ENCODE measurements around the gene COQ10A. TPM values are rescaled to one million over a fixed set of nuclear protein-coding genes. Genes with fewer than 3 reads are reported as not detected.

COQ10A gene
- total and polyA plus RNA-seq, 9 of the 15 experiments (the other 6 are each of a cell fraction or from before 2014, with no cell fraction given), result 3.1 to 26.4 (median 12.7) TPM

- TF ChIP-seq, protein P1, sequence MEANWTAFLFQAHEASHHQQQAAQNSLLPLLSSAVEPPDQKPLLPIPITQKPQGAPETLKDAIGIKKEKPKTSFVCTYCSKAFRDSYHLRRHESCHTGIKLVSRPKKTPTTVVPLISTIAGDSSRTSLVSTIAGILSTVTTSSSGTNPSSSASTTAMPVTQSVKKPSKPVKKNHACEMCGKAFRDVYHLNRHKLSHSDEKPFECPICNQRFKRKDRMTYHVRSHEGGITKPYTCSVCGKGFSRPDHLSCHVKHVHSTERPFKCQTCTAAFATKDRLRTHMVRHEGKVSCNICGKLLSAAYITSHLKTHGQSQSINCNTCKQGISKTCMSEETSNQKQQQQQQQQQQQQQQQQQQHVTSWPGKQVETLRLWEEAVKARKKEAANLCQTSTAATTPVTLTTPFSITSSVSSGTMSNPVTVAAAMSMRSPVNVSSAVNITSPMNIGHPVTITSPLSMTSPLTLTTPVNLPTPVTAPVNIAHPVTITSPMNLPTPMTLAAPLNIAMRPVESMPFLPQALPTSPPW (CRISPR knock-in tag; IDR thresholded peaks at IDR 0.05), result peak; percentile 29; the same call in 1 of the 2 replicates
- TF ChIP-seq, protein P2, sequence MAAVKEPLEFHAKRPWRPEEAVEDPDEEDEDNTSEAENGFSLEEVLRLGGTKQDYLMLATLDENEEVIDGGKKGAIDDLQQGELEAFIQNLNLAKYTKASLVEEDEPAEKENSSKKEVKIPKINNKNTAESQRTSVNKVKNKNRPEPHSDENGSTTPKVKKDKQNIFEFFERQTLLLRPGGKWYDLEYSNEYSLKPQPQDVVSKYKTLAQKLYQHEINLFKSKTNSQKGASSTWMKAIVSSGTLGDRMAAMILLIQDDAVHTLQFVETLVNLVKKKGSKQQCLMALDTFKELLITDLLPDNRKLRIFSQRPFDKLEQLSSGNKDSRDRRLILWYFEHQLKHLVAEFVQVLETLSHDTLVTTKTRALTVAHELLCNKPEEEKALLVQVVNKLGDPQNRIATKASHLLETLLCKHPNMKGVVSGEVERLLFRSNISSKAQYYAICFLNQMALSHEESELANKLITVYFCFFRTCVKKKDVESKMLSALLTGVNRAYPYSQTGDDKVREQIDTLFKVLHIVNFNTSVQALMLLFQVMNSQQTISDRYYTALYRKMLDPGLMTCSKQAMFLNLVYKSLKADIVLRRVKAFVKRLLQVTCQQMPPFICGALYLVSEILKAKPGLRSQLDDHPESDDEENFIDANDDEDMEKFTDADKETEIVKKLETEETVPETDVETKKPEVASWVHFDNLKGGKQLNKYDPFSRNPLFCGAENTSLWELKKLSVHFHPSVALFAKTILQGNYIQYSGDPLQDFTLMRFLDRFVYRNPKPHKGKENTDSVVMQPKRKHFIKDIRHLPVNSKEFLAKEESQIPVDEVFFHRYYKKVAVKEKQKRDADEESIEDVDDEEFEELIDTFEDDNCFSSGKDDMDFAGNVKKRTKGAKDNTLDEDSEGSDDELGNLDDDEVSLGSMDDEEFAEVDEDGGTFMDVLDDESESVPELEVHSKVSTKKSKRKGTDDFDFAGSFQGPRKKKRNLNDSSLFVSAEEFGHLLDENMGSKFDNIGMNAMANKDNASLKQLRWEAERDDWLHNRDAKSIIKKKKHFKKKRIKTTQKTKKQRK (IDR thresholded peaks at IDR 0.05; ENCODE audit: borderline replicate concordance, low read depth, low read length), result no peak
- TF ChIP-seq, protein P3, sequence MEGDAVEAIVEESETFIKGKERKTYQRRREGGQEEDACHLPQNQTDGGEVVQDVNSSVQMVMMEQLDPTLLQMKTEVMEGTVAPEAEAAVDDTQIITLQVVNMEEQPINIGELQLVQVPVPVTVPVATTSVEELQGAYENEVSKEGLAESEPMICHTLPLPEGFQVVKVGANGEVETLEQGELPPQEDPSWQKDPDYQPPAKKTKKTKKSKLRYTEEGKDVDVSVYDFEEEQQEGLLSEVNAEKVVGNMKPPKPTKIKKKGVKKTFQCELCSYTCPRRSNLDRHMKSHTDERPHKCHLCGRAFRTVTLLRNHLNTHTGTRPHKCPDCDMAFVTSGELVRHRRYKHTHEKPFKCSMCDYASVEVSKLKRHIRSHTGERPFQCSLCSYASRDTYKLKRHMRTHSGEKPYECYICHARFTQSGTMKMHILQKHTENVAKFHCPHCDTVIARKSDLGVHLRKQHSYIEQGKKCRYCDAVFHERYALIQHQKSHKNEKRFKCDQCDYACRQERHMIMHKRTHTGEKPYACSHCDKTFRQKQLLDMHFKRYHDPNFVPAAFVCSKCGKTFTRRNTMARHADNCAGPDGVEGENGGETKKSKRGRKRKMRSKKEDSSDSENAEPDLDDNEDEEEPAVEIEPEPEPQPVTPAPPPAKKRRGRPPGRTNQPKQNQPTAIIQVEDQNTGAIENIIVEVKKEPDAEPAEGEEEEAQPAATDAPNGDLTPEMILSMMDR (IDR thresholded peaks at IDR 0.05 in 2 of 3, conservative IDR thresholded peaks at IDR 0.05 in 1 of 3; ENCODE audit: insufficient read depth in 2 of 3, low read depth in 1 of 3, low read length in 3 of 3), result peak; percentile 69 to 76 (median 75)
- TF ChIP-seq NFE2 (IDR thresholded peaks at IDR 0.05; ENCODE audit: low read depth) (peak; percentile 86), ZNF395 (CRISPR knock-in tag; IDR thresholded peaks at IDR 0.05) (peak; percentile 78), CREB3 (tag; conservative IDR thresholded peaks at IDR 0.05; ENCODE audit: low read depth) (no peak), DNMT1 (IDR thresholded peaks at IDR 0.05) (0 out of 2 replicates have a peak, but pooled peaks have one; percentile 14), KLF1 (tag; IDR thresholded peaks at IDR 0.05) (0 out of 2 replicates have a peak, but pooled peaks have one; percentile 26), TAF1 (IDR thresholded peaks at IDR 0.05; ENCODE audit: control insufficient read depth, extremely low read depth, insufficient read depth, low read length, severe bottlenecking) (peak; percentile 77), AFF1 (IDR thresholded peaks at IDR 0.05; ENCODE audit: low read depth in 1 of 2, partially characterized antibody in 2 of 2) (peak; percentile 62 to 99)
Observed at GRCh38 chr12:56315622-56316473, 49.1 kb downstream of the COQ10A start, which contains the start of gene CNPY2 (continued).

All from K562 (cell line).